ACHN (cell line): Measurements from ENCODE around the gene CRACR2A.

Source experiments
- DNase-seq: peaks from one replicate; pipeline ENCODE4 v3.0.0-alpha.2; 2015
- in situ Hi-C: cut with HindIII; loops from 2 replicates; pipeline ENCODE4 v1.10.0; 2017; ENCODE audit warnings: low sequenced_read_pairs, low pct_ligation_motif_present, low pct_unique_long_range_greater_than_20kb

Gene CRACR2A

DNA sequence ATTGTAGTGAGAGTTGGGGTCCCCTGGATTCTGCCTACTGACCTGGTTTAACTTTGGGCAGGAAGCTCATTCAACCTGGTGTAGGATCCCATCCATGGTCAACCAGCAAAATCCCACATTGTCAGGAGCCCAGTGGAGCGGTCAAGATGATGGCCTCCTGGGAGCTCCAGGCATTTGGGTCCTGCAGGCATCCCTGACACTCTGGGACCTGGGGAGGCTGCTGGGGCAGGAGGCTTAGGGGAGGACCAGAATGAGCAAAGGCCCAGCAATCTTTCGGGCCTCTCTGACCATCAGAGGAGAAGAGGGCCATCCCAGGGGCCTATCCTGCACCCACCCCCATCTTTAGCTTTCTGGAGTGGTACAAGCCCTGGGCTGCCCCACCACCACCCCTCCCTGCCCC is 157.9 kb downstream of the CRACR2A start:
- DNase-seq, result no peak
- in situ Hi-C loops, result no loop called here

DNA sequence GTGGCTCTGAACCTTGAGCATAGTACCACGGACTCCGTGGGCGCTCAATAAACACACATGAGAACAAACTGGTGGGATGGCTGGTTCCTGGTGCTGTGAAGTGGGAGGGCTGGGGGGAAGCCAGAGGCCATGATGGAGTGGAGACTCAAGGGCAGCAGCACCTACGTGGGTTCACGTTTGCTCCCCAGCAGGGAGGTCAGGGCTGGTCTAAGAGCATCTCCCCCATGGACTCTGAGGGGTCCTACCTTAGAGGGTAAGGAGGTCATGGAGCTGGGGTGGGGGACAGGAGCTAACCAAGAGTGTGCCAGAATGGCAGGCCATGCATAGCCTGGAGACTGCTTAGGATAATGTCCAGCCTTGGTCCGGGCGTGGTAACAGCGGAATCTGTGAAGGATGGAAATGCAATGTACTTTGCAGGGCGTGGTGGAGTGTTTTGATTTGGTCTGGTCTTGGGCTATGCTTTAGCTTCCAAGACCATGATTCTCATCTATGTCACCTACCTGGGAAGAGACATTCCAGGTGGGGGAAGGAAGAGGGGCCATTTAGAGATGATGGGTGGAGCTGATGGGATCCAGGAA is 158.9 kb downstream of the CRACR2A start:
- DNase-seq, result no peak
- in situ Hi-C loops, result no loop called here

DNA sequence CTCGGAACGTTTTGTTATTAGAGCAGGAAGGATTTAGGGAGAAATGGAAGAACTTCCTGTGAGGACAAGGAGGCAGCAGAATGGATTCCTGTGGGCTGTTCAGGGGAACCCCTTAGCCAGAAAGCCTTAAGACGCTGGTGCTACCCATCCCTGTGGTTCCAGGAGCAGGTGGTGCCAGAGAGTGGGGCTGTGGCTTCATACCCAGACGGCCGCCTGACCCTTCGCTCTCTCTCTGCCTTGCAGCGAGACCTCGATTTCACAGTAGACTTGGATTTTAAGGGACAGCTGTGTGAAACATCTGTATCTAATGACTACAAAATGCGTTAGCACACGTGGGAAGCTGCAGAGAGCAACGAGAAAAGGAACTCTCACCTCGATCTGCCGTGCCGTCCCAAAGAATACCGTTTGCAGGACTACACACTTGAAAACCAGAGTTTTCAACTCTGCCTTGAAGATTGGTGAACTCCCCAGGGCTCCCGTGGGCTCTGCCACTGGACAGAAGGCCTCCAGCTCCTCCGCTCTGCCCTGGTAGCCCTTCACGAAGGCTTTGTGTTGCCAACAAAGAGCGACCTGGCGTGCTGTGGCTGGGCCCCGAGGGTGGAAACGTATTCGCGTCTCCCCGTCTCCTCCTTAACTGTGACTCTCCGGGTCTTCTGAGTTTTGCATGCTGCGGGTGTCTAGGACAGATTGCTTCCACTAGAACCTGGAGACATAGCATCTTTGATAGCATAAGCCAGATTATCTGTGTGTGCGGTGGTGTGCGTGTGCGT is 159.9 kb downstream of the CRACR2A start:
- in situ Hi-C loops, result no loop called here
- no peak for DNase-seq

DNA sequence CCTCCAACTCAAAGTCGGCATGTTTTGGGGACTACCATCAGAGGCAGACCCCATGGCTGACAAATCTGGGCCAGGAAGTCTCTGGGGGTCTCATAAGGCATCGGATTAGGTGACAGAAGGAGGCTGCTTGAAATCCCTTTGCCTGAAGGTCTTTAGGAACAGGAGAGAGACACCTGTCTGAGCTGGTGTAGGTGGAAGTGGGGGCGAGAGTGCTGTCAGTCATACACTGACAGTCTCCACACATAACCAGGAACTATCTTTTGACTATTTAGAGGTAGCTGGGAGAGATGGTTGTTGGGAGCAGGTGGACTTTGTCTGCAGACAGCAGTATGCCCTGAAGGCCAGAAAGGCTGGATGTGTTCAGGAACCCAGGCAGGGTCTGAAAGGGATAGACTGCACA is 163.2 kb downstream of the CRACR2A start:
- DNase-seq, result no peak
- in situ Hi-C loops, result no loop called here

DNA sequence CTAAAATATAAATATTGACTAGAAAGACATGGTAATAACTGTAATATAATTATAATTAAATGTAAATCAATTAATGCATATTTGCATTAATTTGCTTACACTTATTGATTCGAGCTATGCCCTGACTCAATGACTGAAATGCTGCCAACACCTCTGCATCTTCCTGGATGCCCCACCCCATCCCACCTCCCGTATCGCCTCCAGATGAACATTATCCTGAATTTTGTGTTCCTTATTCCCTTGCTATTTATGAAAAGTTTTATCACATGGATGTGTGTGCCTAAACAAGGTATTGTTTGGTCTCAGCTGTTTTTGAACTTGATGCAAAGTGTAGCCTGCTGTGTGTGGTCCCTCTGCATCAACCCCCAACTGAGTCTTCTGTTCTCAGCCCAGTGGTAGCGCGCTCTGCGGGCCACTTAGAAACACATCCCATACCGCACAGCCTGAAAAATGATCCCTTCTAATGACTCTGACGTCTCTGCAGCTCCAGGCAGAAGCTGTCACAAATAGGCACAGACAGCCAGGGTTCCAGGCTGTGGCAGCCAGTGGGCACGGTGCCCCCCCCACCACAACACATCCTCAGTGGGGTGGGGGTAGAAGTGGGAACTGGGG is 165.4 kb downstream of the CRACR2A start:
- in situ Hi-C loops, result no loop called here
- no peak for DNase-seq

DNA sequence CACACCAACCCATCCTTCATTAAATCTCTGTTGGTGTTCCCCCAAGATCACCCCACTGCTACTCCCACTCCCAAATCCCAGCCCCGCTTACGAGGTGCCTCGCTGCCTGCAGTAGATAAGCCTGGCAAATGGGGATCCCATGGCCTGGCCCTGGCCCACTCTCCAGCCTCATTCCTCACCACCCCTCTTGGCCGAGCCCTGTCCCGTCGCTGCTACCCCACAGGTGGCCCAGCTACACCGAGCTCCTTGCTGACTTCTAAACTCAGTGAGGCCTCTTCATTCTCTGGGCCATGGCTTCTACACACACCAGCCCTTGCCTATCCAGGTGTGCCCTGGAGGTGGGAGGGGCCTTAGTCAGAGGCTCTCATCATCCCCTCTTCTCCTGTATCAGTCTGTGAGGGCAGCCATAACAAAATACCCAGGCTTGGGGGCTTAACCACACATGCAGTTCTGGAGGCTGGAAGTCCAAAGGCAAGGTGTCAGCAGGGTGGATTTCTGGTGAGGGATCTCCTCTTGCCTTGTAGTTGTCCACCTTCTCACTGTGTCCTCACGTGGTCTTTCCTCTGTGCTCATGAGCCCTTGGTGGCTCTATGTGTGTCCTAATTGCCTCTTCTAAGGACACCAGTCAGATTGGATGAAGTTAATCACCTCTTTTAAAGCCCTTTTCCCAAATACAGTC is 169.1 kb downstream of the CRACR2A start:
- DNase-seq, result no peak
- in situ Hi-C loops, result no loop called here

- no peak for DNase-seq
- in situ Hi-C loops, result no loop called here
Measured at GRCh38 chr12:3580094-3580749, 172.7 kb downstream of the CRACR2A start.

DNA sequence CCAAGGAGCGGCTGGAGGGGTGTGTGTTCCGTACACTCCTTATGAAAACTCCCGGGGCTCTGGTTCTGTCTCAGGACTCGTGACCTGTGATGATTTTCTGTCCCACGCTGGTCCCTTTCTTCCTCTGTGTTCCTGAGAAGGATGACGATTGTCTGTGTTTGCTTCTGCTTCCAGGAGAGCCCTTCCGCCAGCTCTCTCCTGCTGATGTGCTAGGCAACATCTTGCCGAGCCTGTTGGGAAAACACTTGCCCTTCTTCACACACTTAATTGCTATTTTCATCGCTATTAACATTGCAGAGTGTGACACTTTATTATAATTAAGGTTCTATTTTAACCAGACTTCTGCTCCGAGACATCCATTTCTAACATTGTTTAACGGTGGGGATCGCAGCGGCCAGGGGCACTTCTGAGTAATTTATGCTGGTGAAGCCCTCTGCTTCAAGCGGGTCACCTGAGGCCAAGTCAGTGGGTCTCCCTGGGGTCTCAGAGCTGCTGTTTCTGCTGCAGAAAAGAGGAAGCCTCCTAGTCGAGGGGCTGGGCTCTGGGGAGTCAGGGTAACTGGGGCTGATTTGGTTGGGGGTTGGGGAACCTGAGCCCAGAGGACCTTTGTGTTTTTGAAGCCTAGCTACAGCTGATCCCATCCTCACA is 173.3 kb downstream of the CRACR2A start:
- in situ Hi-C loops, result no loop called here

DNA sequence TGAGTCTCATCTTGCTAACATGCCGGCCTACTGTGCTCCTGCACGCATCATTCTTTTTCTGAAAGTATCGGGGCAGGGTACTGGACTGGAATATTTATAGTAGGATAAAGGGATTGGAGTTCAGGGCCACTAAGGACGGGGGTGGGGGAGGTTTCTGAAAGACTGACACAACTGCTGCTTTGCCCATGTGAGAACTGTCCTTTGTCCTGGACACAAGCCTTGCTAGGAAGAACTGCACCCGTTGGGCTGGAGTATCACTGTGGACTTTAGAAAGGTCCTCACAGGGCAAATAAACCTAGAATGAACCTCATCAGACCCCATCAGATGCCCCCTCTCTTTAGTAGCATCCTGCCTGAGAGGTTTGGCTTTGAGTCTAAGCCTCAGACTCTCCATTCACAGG is 174.4 kb downstream of the CRACR2A start:
- DNase-seq, result no peak
- in situ Hi-C loops, result no loop called here

More for the DNA sequence above, 173.3 kb downstream of the CRACR2A start:
- no peak for DNase-seq

DNA sequence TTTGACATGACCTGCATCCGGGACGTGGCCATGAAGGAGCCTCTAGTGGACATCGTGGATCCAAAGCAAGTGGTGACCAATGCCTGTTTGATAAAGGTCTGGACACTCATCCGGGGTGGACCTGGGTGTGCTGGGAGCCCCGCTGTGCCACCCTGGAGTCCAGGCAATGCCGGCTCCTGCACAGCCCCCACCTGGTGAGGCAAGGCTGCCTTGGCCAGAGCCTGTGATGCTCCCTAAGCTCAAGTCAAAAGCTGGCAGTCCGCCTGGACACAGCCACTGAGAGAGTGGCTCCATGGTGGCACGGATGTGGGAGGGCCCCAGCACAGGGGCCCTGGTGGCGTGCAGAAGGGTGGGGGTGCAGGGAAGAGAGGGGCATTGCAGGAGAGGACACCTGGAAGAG is 176.0 kb downstream of the CRACR2A start:
- in situ Hi-C loops, result no loop called here
- DNase-seq, result no peak

GRCh38 chr12:3574986-3575385 is 177.9 kb downstream of the CRACR2A start:
- in situ Hi-C loops, result no loop called here
- no peak for DNase-seq

DNA sequence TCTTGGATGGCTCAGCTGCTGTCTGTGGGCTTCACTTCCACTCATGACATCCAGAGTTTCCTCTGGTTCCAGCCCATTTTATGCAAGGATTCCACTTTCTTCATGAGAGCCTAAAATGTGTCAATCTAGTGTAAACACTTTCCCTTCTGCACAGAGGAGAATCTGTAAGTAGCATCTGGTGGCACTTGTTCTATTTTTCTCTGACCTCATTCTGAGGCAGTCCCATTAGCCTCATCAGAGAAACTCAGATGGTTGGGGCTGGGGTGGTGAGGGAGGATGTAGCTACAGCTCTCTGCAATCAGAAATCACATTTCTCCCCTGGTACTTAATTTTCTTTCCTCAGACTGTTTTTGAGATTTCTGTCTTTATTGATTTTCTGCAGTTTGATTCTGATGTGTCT is 180.3 kb downstream of the CRACR2A start:
- in situ Hi-C loops, result no loop called here

DNA sequence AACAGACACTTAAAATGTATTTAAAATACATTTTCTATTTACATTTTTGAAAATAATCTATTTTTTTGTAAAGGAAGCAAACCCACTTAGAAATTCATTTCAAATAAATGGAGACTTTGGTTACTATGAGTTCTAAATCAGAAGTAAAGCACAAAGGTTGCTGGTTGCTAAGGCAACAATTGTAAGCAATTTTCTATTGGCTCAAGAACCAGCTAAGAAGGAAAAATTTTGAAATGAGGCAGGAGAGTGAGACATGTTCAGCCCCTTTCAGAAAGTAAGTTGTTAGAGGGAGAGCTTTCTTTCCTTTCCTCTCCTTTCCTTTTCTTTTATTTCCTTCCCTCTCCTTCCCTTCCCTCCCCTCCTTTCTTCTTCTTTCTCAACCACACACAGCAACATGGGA is 181.2 kb downstream of the CRACR2A start:
- in situ Hi-C loops, result no loop called here
- no peak for DNase-seq

More for the DNA sequence above, 180.3 kb downstream of the CRACR2A start:
- no peak for DNase-seq

DNA sequence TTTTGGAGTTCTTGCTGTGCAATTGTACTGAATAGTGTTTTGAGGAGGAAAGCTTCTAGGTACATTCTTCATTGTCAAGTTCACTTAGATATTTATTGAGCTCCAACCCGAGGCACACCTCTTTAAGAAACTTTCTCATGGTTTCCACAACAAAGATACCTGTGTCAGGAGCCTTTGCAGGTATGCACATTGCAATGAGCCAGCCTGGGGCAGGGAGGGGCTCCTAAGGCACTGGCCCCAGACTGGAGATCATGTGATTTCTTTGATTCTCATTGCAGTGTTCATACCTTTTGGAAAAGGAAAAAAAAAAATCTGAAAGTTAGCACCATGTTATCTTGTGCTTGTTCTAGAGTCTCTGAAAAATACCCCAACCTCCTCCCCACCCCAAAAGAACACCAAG is 181.6 kb downstream of the CRACR2A start:
- in situ Hi-C loops, result no loop called here
- DNase-seq, result no peak

- no peak for DNase-seq
- in situ Hi-C loops, result no loop called here
Measured at GRCh38 chr12:3568695-3569094, 184.2 kb downstream of the CRACR2A start.

DNA sequence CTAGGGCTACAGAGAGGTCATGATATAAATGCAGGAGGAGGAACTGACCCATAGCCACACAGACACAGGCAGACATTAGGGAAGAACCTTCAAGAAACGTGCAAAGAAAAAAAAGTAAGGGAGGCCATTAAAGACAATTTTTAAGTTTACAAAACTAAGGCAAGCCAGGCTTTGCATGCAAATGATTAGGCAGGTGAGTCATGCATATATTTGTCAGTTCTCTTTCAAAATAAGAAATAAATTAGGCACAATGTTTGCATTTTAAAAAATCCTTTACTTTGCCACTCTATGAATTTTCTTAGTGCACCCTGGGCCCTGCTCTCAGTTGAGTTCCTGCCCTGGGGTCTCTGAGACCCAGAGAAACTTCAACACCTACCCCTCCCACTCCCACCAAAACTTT is 186.9 kb downstream of the CRACR2A start:
- DNase-seq, result no peak
- in situ Hi-C loops, result no loop called here
